DND-41 (cell line): ENCODE measurements around the gene DLGAP4.
A peak's percentile ranks its signal among the peaks of the same experiment; 100 is the strongest.
"Not testable (repeated sequence)": the region's sequence is repeated elsewhere in the genome, so short reads cannot be mapped to it uniquely, and the experiment has no call there.

Experiments used
- ATAC-seq: fragments of 200-7000 bp; cut with Tn5 transposase; 3 replicates; pipeline ENCODE4 v1.9.1; 2021; ENCODE audit warnings: low read depth; ENCODE audit not compliant: insufficient read depth
- DNase-seq: peaks from one replicate; pipeline ENCODE4 v3.0.0-alpha.2; 2020
- H2AFZ ChIP-seq: 2 replicates; pipeline ENCODE4 v1.6.0; 2012; ENCODE audit warnings: low read depth, low read length
- H3K27ac ChIP-seq: 2 replicates; pipeline ENCODE4 v1.5.1; 2012; ENCODE audit warnings: low read length, inconsistent platforms
- H3K27me3 ChIP-seq: fragments of 200-600 bp; sonication (generic); 2 replicates; pipeline ENCODE4 v1.6.0; 2012; ENCODE audit warnings: low read length, mild to moderate bottlenecking, inconsistent platforms; ENCODE audit not compliant: insufficient read depth, poor library complexity
- H3K36me3 ChIP-seq: 2 replicates; pipeline ENCODE4 v1.5.1; 2012; ENCODE audit warnings: low read length, inconsistent platforms; ENCODE audit not compliant: insufficient read depth
- H3K4me1 ChIP-seq: 2 replicates; pipeline ENCODE4 v1.5.1; 2012; ENCODE audit warnings: mild to moderate bottlenecking, low read length; ENCODE audit not compliant: insufficient read depth
- H3K4me2 ChIP-seq: 2 replicates; pipeline ENCODE4 v1.6.0; 2012; ENCODE audit warnings: mild to moderate bottlenecking, moderate library complexity, low read length, inconsistent platforms; ENCODE audit not compliant: insufficient read depth
- H3K4me3 ChIP-seq, 2 experiments: fragments of 200-600 bp in 1 of 2; shearing (Covaris generic) in 1 of 2; 2 replicates each; pipeline ENCODE4 v1.5.1; 2012 to 2016; ENCODE audit warnings: inconsistent platforms in 2 of 2, low read length in 2 of 2, mild to moderate bottlenecking in 2 of 2, low read depth in 1 of 2, moderate library complexity in 1 of 2
- H3K79me2 ChIP-seq: 2 replicates; pipeline ENCODE4 v1.6.0; 2012; ENCODE audit warnings: low read length, inconsistent platforms; ENCODE audit not compliant: insufficient read depth
- H3K9ac ChIP-seq: 2 replicates; pipeline ENCODE4 v1.6.0; 2012; ENCODE audit warnings: low read depth, mild to moderate bottlenecking, inconsistent platforms, low read length, moderate library complexity
- H3K9me3 ChIP-seq: 2 replicates; pipeline ENCODE4 v1.5.1; 2012; ENCODE audit warnings: low read length, moderate library complexity, mild to moderate bottlenecking, inconsistent platforms; ENCODE audit not compliant: insufficient read depth, severe bottlenecking
- H4K20me1 ChIP-seq: 2 replicates; pipeline ENCODE4 v1.6.0; 2012; ENCODE audit warnings: low read length; ENCODE audit not compliant: insufficient read depth
- EZH2 ChIP-seq: IDR thresholded peaks from 3 replicates; pipeline ENCODE4 v1.6.1; 2012; ENCODE audit warnings: borderline replicate concordance, low read depth, mild to moderate bottlenecking, moderate library complexity, low read length, inconsistent platforms; ENCODE audit not compliant: severe bottlenecking
- TF ChIP-seq, protein P1 (sequence below): IDR thresholded peaks from 2 replicates; pipeline ENCODE4 v1.5.1; 2012; ENCODE audit warnings: borderline replicate concordance, low read length, moderate library complexity, mild to moderate bottlenecking; ENCODE audit not compliant: poor library complexity, severe bottlenecking; ENCODE audit errors: extremely low read depth

The DLGAP4 gene

DNA sequence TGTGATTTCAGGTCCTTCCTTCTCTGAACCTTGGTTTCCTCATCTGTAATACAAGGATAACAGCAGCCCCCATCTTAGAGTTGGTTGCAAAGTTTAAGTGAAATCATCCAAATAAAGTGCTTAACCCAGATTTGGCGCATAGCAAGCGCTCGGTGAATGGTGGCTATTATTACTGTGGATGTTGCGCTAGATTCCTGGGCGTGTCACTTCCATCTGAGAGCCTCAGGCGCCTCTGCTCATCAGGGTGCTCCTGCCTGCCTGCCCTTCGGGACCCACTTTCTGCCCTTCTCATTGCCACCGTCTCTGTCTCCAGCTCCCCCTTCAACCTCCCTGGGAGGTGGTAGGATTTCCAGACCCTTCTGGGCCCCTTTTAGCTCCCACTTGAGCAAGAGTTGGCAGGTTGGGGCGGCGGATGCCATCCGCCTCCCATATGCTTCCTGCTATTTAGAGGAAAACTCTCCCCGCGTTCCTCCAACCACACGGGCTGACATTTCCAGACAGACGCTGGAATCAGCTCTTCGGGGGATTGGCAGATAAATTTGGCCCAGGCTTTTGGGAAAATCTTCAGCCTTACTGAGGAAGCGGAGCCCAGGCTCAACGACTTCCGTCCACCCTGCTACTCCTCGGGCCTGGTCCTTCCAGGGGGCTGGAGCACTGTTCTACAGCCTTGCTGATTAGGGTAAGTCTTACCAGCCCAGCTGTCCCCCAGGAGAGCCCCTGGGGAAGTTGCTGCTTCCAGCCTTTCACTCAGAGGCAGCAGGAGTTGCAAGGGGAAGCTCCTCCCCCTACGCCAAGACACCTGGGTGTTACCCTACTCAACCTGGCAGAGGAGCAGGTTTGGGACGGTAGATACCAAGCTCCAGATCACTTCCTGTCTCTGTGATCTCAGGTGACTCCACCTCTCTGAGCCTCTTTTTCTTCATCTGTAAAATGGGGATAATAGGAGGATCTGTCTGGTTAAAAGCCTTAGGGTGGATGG, 71.5 kb downstream of the DLGAP4 start:
- Histone ChIP-seq H3K79me2 (no peaks in the 10 kb centered on the region), H2AFZ (no peak overlapping the region), H3K4me2 (no peak overlapping the region), H3K9me3 (no peaks in the 10 kb centered on the region), H4K20me1 (peaks cover 7% of the 10 kb centered on the region; the same call in 1 of the 2 replicates), H3K4me1 (no peaks in the 10 kb centered on the region), H3K4me3 (no peak overlapping the region), H3K27me3 (no peaks in the 10 kb centered on the region), H3K36me3 (no peaks in the 10 kb centered on the region), H3K27ac (no peak overlapping the region), H3K9ac (no peak overlapping the region)
- ATAC-seq (no peak), DNase-seq (no peak)
- no peak for TF ChIP-seq EZH2
- TF ChIP-seq, protein P1, sequence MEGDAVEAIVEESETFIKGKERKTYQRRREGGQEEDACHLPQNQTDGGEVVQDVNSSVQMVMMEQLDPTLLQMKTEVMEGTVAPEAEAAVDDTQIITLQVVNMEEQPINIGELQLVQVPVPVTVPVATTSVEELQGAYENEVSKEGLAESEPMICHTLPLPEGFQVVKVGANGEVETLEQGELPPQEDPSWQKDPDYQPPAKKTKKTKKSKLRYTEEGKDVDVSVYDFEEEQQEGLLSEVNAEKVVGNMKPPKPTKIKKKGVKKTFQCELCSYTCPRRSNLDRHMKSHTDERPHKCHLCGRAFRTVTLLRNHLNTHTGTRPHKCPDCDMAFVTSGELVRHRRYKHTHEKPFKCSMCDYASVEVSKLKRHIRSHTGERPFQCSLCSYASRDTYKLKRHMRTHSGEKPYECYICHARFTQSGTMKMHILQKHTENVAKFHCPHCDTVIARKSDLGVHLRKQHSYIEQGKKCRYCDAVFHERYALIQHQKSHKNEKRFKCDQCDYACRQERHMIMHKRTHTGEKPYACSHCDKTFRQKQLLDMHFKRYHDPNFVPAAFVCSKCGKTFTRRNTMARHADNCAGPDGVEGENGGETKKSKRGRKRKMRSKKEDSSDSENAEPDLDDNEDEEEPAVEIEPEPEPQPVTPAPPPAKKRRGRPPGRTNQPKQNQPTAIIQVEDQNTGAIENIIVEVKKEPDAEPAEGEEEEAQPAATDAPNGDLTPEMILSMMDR: no peak

DNA sequence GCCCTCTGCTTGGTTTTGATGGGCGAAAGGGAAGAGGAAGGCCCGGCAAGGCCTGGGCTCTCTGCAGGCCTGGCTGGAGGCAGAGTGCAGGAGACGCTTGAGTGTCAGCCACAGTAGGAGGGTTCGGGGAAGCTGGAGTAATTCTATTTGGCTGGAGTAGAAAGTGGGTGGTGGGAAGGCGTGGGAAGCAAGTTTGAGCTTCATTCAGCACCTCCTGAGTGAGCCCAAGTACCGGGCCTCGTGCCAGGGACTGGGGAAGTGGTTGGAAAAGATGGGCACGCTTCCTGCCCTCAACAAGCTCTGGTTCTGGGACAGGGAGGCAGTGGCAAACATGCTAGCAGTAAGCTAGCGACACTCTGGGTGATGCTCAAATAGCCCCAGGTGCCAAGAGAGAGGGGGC, 72.5 kb downstream of the DLGAP4 start:
- TF ChIP-seq, protein P1: no peak
- no peak for TF ChIP-seq EZH2
- no peak for ATAC-seq

DNA sequence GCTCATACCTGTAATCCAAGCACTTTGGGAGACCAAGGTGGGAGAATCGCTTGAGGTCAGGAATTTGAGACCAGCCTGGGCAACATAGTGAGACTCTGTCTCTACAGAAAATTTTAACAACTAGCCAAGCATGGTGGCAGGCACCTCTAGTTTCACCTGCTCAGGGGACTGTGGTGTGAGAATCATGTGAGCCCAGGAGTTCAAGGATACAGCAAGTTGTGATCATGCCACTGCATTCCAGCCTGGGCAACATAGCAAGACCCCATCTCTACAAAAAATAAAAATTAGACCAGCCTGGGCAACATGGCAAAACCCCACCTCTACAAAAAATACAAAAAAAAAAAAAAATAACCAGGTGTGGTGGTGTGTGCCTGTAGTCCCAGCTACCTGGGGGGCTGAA, 73.8 kb downstream of the DLGAP4 start:
- not testable (repeated sequence) for H3K36me3 ChIP-seq, ATAC-seq, H4K20me1 ChIP-seq, H2AFZ ChIP-seq, H3K27ac ChIP-seq, H3K27me3 ChIP-seq, DNase-seq, H3K9ac ChIP-seq, H3K79me2 ChIP-seq, H3K9me3 ChIP-seq, H3K4me3 ChIP-seq, H3K4me2 ChIP-seq, H3K4me1 ChIP-seq

More for the DNA sequence above, 72.5 kb downstream of the DLGAP4 start:
- Histone ChIP-seq H3K4me1 (no peaks in the 10 kb centered on the region), H3K9ac (no peak overlapping the region), H3K27me3 (no peaks in the 10 kb centered on the region), H3K4me3 (no peak overlapping the region), H3K36me3 (no peaks in the 10 kb centered on the region), H2AFZ (no peak overlapping the region), H4K20me1 (peaks cover 7% of the 10 kb centered on the region; the same call in 1 of the 2 replicates), H3K9me3 (no peaks in the 10 kb centered on the region), H3K79me2 (no peaks in the 10 kb centered on the region), H3K4me2 (no peak overlapping the region), H3K27ac (no peak overlapping the region)
- no peak for DNase-seq

DNA sequence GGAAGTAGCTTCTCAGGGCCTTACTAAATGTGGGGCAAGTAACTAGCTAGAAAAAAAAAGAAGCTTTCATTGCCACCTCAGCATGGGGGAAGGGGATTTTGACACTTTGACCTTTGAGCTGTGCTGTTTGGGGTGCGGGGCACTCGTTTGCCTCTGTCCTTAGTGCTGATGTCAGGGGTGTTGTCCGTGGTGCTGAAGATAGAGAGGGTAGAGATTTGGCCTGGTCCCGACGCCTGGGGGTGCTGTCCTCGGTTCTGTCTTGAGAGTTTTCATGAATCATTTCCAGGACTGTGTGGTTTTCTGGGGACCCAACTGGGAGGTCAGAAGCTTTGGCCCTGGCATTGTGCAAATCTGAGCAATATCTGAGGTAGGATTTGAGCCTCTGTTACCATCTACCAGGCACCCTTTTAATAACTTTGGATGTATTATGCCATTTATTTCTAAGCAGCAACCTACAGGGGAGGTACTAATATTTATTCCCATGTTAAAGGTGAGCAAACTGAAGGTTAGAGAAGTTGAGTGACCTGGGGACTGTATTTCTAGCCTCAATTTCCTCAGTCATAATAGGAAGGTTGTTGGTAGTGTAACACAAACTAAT, 78.0 kb downstream of the DLGAP4 start:
- Histone ChIP-seq H3K27me3 (peaks cover 2% of the 10 kb centered on the region), H3K79me2 (no peaks in the 10 kb centered on the region), H2AFZ (no peak overlapping the region), H3K9ac (no peak overlapping the region), H3K36me3 (no peaks in the 10 kb centered on the region), H3K9me3 (no peaks in the 10 kb centered on the region), H4K20me1 (peaks cover 19% of the 10 kb centered on the region), H3K4me1 (no peaks in the 10 kb centered on the region), H3K4me3 (no peak overlapping the region), H3K27ac (no peak overlapping the region), H3K4me2 (no peak overlapping the region)
- peak; percentile 97 for ATAC-seq
- DNase-seq: peak; percentile 81
- TF ChIP-seq, protein P1: peak; percentile 63
- no peak for TF ChIP-seq EZH2
